Activated CD4-positive, alpha-beta memory T cell treated with anti-CD3 and anti-CD28 coated beads, Interleukin-2, amount 10 ng/mL, durations not matched to agents 7 days and 5 days (primary cell): ENCODE data around the gene PMF1. TPM values are rescaled to one million over a fixed set of nuclear protein-coding genes. Genes with fewer than 3 reads are reported as not detected.

ENCODE experiments used
- CTCF ChIA-PET: fragments of 350-600 bp; sonication (Branson Sonifier 250); formaldehyde crosslinking; loops from one replicate; lab custom pipeline; 2021; ENCODE audit warnings: antibody characterized with exemption, inconsistent platforms; lab: Charles Lee
- POLR2A ChIA-PET: fragments of 350-600 bp; sonication (Branson Sonifier 250); formaldehyde crosslinking; loops from one replicate; lab custom pipeline; 2021; ENCODE audit warnings: antibody characterized with exemption; lab: Charles Lee
- DNase-seq: peaks from one replicate; pipeline ENCODE4 v3.0.0-alpha.2; 2020
- H3K27ac Mint-ChIP-seq: one replicate; pipeline ENCODE4 v1.8.0; 2021; ENCODE audit warnings: mild to moderate bottlenecking, mixed read lengths
- H3K27me3 Mint-ChIP-seq: one replicate; pipeline ENCODE4 v1.8.0; 2021; ENCODE audit warnings: mixed read lengths
- H3K36me3 Mint-ChIP-seq: one replicate; pipeline ENCODE4 v1.8.0; 2021; ENCODE audit warnings: low read depth, mixed read lengths
- H3K4me1 Mint-ChIP-seq: one replicate; pipeline ENCODE4 v1.8.0; 2021; ENCODE audit warnings: mixed read lengths
- H3K4me3 Mint-ChIP-seq: one replicate; pipeline ENCODE4 v1.8.0; 2021; ENCODE audit warnings: mild to moderate bottlenecking, mixed read lengths
- H3K9me3 Mint-ChIP-seq: one replicate; pipeline ENCODE4 v1.8.0; 2021; ENCODE audit warnings: mixed read lengths
- total RNA-seq, 2 experiments: library from RNA; stranded (reverse); gene quantifications; one replicate each; pipeline ENCODE4 v1.2.3, GENCODE V29; 2021

PMF1 gene
- total RNA-seq, 2 experiments from 2014 or later: 65.5 to 67.7 TPM

GRCh38 chr1:156242738-156243137 lies 29.9 kb downstream of the PMF1 start:
- Mint-ChIP-seq H3K36me3 (peaks cover 19% of the 10 kb centered on the region), H3K27ac (no peak overlapping the region), H3K9me3 (no peaks in the 10 kb centered on the region), H3K4me1 (peaks cover 25% of the 10 kb centered on the region), H3K27me3 (no peaks in the 10 kb centered on the region), H3K4me3 (no peak overlapping the region)
- ChIA-PET POLR2A (interaction anchor here (0.8 to 2.4 kb wide), 2 partner anchors 9 to 10 kb away, joined by 4 to 10 read pairs; no protein-coding TSS in a partner anchor), CTCF (interaction anchor here (1.3 kb wide), 1 partner anchor 8 kb away, joined by 3 read pairs; no protein-coding TSS in a partner anchor)
- no peak for DNase-seq

DNA sequence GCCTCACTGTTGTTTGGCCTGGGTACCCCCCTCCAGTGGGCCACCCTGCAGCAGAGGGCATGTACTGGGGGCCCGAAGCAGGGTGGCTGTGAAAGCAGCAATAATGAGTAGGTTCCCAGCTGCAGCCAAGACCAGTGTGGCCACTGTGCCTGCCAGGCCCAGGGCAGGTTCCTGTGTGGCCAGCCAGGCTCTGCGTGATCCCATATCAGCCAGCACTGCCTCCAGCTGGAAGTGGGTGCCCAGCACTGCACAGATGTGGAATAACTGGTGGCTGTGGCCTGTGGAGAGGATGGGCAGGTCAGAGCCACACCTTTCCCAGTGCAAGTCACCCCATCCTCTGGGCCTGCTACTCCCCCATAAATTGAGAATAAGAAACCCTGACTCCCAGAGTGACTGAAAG lies 31.3 kb downstream of the PMF1 start:
- CTCF ChIA-PET: no interaction called here
- Mint-ChIP-seq H3K36me3 (peaks cover 9% of the 10 kb centered on the region), H3K9me3 (no peaks in the 10 kb centered on the region), H3K27ac (no peak overlapping the region), H3K4me1 (peaks cover 25% of the 10 kb centered on the region), H3K27me3 (no peaks in the 10 kb centered on the region), H3K4me3 (no peak overlapping the region)
- POLR2A ChIA-PET: interaction anchor here (1.6 kb wide), 1 partner anchor 36 kb away, joined by 5 read pairs; no protein-coding TSS in a partner anchor
- DNase-seq: no peak

DNA sequence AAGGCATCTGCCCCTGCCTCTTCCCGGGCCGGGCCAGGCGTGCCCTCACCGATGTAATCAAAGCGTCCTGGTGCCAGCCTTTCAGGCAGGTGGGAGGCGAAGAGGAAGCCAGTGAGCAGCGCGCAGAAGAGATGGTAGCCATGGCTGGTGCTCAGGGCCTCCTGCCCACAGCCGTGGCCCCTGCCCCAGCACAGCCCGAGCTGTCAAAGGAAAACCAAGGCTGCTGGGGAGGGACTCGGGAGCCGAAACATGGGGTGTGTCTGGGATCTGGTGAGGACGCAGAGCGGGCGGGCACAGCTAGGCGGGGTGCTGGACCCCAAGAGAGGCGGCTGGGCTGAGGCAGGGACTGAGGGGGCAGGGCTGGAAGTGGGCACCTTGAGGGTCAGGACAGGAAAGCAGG lies 31.9 kb downstream of the PMF1 start:
- Mint-ChIP-seq H3K4me3 (peak overlapping the region; percentile 73), H3K27me3 (no peaks in the 10 kb centered on the region), H3K36me3 (peaks cover 9% of the 10 kb centered on the region), H3K27ac (no peak overlapping the region), H3K4me1 (peaks cover 25% of the 10 kb centered on the region), H3K9me3 (no peaks in the 10 kb centered on the region)
- no peak for DNase-seq
- CTCF ChIA-PET: interaction anchor here (1.0 kb wide), 1 partner anchor 10 kb away, joined by 3 read pairs; no protein-coding TSS in a partner anchor
- POLR2A ChIA-PET: interaction anchor here (0.7 to 2.7 kb wide), 8 partner anchors 11 to 385 kb away, joined by 3 to 13 read pairs (median 4); partner anchors contain the start of genes MEF2D, SMG5 and SYT11

DNA sequence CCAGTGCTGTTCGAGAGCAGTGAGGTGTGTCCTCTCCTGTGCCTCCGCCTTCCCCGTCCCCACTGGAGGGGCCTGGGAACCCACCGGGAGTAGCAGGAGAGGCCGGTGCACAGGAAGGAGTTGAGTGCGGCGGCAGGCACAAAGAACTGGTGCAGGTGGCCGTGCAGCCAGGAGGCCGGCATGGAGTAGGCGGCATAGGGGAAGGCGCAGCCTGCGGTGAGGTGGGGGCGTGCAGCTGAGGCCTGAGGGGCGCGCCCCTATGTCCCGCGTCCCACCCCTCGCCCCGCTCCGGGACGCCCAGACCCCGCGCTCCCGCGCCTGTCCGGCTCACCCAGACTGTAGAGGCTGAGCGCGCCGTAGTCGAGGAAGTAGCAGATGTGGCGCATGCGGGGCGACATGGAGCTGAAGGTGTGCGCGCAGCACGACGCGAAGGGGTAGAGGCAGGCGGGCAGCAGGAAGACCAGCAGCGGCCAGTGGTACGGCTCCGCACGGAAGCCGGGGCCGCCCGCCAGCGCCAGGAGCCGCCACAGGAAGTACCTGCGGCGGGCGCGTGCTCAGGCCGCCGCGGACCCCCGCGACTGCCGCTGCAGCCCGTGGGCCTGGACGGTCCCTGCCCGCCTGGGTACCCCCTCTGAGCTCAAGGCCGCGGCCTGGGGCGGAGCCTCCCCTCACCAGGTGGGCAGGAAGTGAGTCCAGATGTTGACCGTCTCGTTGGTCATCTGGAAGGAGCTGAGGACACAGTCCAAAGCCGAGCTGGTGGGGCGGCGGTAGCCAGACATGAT lies 32.8 kb downstream of the PMF1 start:
- peaks cover 7% of the 10 kb centered on the region for H3K36me3 Mint-ChIP-seq

GRCh38 chr1:156246241-156246780 lies 33.5 kb downstream of the PMF1 start:
- H3K27me3 Mint-ChIP-seq: no peaks in the 10 kb centered on the region
- H3K4me3 Mint-ChIP-seq: peak overlapping the region; percentile 32
- H3K9me3 Mint-ChIP-seq: no peaks in the 10 kb centered on the region
- POLR2A ChIA-PET: interaction anchor here (0.6 to 2.7 kb wide), 15 partner anchors 9 to 387 kb away, joined by 3 to 13 read pairs (median 3); partner anchors contain the start of genes MEF2D, SMG5 and SYT11
- DNase-seq: no peak
- H3K4me1 Mint-ChIP-seq: peaks cover 31% of the 10 kb centered on the region
- CTCF ChIA-PET: interaction anchor here (0.9 to 1.2 kb wide), 4 partner anchors 21 to 105 kb away, joined by 3 to 6 read pairs (median 4); no protein-coding TSS in a partner anchor
- H3K27ac Mint-ChIP-seq: peak overlapping the region; percentile 18
- H3K36me3 Mint-ChIP-seq: peaks cover 8% of the 10 kb centered on the region

More for the DNA sequence above, 32.8 kb downstream of the PMF1 start:
- no peaks in the 10 kb centered on the region for H3K9me3 Mint-ChIP-seq
- no peaks in the 10 kb centered on the region for H3K27me3 Mint-ChIP-seq
- ChIA-PET CTCF (interaction anchor here (1.0 to 1.2 kb wide), 3 partner anchors 11 to 104 kb away, joined by 3 to 6 read pairs (median 3); no protein-coding TSS in a partner anchor), POLR2A (interaction anchor here (0.6 to 2.7 kb wide), 16 partner anchors 10 to 386 kb away, joined by 3 to 13 read pairs (median 3); partner anchors contain the start of genes MEF2D, SMG5 and SYT11)
- peaks cover 27% of the 10 kb centered on the region for H3K4me1 Mint-ChIP-seq
- DNase-seq: peak; percentile 57
- H3K4me3 Mint-ChIP-seq: peak overlapping the region; percentile 73
- H3K27ac Mint-ChIP-seq: peak overlapping the region; percentile 40

DNA sequence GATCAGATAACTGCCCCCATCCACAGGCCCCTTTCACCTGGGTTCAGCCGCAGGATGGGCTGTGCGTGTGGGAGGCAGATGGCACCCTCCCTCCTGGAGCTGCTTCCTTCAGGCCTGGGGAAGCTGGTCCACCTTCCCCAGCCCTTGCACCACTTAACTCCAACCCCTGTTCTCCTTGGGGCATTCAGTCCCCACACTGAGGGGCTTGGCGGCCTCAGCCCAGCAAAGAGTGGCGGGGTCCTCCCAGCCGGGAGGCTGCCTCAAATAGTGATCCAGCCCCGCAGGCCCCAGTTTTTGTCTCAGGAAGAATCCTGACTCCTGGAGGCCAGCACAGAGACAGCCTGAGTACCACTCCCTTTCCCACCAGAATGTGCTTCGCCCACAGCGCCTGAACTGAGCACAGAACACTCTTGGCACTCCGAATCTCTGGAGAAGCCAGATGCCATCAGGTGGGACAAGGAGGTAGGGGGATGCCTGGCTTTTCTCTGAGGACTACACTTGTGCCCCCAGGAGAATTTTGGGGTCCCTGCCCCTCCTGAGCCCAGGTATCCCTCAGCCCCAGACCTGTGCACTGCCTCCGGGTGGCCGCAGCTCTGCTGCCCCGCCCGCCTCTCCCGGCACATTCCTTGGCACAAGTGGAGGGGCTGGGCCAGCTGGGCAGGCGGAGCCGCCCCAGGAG lies 34.1 kb downstream of the PMF1 start:
- POLR2A ChIA-PET: interaction anchor here (1.0 to 2.7 kb wide), 4 partner anchors 11 to 133 kb away, joined by 3 to 13 read pairs (median 4); partner anchors contain the start of genes PMF1 and SMG5
- H3K4me1 Mint-ChIP-seq: peaks cover 37% of the 10 kb centered on the region
- no peak for DNase-seq
- no peaks in the 10 kb centered on the region for H3K27me3 Mint-ChIP-seq
- H3K4me3 Mint-ChIP-seq: no peak overlapping the region
- peaks cover 12% of the 10 kb centered on the region for H3K36me3 Mint-ChIP-seq
- H3K9me3 Mint-ChIP-seq: no peaks in the 10 kb centered on the region
- no peak overlapping the region for H3K27ac Mint-ChIP-seq
- CTCF ChIA-PET: interaction anchor here (0.9 to 1.0 kb wide), 2 partner anchors 22 to 24 kb away, joined by 3 to 5 read pairs; no protein-coding TSS in a partner anchor

DNA sequence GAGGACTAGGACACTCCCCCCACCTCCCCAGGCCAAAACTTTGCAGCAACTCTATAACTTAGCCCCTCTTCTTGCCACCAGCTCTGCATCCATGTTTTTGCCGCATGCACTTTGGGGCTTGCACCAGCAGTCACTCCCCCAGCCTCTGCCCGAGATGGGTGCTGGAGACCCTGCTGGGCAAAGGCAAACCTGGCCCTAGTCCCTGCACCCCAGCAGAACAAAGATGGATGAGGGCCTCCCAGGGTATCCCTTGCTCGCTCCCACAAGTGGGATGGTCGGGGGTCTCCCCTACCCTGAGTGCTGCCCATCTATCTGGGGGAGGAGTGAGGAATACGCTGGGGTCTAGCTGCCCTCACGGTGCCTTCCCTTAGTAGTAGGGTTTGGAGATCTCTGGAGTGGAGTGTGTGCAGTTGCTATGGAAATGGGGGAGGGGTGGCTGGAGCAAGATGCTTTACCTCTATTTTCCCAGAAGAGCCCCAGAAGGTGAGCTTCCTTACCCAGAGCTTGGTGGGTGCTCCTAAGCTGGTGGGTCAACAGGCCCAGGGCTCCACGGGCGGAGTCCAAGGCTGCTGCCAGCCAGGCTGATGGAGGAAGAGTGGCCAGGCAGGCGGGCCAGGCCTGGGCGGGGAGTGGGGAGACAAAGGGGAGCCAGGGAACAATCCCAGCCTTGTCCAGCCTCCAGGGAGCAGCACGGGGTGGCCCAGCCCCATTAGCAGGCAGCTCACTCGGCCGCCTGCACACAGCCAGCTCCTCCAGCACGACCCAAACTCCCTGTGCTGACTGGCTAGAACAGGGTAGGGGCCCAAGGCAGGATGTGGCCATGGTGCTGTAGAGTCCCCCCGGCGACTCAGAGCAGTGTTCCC lies 34.9 kb downstream of the PMF1 start, which contains the start of gene PAQR6:
Gene PAQR6 (minus strand): TSS at position 597 of the 863 bp plus-strand sequence. CDS start 1,325 bp downstream, outside the sequence.
- no peaks in the 10 kb centered on the region for H3K9me3 Mint-ChIP-seq

DNA sequence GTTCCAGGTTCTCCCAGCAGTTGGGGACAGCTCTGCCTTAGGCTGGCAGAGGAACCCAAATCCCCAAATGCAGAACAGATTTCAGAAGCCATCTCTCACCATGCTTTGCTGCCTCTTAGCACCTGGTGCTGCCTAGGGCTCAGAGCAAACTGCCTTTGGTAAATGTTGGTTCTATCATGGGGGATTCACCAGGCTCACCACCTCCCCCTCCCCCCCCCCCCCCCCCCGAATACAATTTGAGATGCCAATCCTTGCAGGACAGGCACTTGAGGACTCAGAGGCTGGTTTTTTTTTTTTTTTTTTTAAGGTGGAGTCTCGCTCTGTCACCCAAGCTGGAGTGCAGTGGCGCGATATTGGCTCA lies 35.5 kb downstream of the PMF1 start:
- Mint-ChIP-seq H3K27me3 (no peaks in the 10 kb centered on the region), H3K27ac (no peak overlapping the region), H3K36me3 (peaks cover 20% of the 10 kb centered on the region), H3K9me3 (no peaks in the 10 kb centered on the region), H3K4me3 (no peak overlapping the region), H3K4me1 (peaks cover 44% of the 10 kb centered on the region)
- CTCF ChIA-PET: no interaction called here
- POLR2A ChIA-PET: interaction anchor here (1.0 kb wide), 1 partner anchor 22 kb away, joined by 3 read pairs; no protein-coding TSS in a partner anchor
- no peak for DNase-seq

More for the DNA sequence above, 34.9 kb downstream of the PMF1 start, which contains the start of gene PAQR6:
- Mint-ChIP-seq H3K4me1 (peaks cover 42% of the 10 kb centered on the region), H3K4me3 (no peak within 1 kb of the TSS), H3K36me3 (peaks cover 14% of the 10 kb centered on the region), H3K27me3 (no peaks in the 10 kb centered on the region), H3K27ac (no peak within 1 kb of the TSS)
- CTCF ChIA-PET: no interaction called here
- POLR2A ChIA-PET: interaction anchor here (0.8 to 1.0 kb wide), 3 partner anchors 21 to 35 kb away, joined by 3 to 4 read pairs (median 3); partner anchors contain the start of genes PMF1 and SMG5
- DNase-seq: no peak

GRCh38 chr1:156249593-156249992 lies 36.8 kb downstream of the PMF1 start:
- H3K4me3 Mint-ChIP-seq: no peak overlapping the region
- CTCF ChIA-PET: no interaction called here
- H3K9me3 Mint-ChIP-seq: no peaks in the 10 kb centered on the region
- no peak overlapping the region for H3K27ac Mint-ChIP-seq
- H3K36me3 Mint-ChIP-seq: peaks cover 28% of the 10 kb centered on the region
- no peak for DNase-seq
- POLR2A ChIA-PET: interaction anchor here (1.2 kb wide), 1 partner anchor 16 kb away, joined by 3 read pairs; no protein-coding TSS in a partner anchor
- no peaks in the 10 kb centered on the region for H3K27me3 Mint-ChIP-seq
- H3K4me1 Mint-ChIP-seq: peaks cover 41% of the 10 kb centered on the region

DNA sequence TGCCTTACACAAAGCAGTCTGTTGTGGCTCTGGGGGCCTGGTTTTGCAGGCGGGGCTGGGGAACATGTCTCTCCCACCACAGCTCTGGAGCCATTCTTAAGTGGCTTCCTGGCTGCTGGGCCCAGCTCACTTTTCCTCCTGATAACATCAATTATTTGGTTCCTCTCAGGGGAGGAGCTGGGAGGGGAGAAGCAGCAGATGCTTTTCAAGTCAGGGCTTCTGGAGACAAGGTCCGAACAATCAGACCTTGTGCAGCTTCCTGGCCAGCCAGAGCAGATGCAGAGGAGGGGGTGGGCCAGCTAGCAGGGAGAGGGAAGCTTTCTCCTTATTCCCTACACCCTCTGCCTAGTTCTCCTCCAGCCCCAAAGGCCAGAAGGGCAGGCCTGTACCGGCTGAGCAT lies 38.7 kb downstream of the PMF1 start:
- no peak overlapping the region for H3K4me3 Mint-ChIP-seq
- no peak for DNase-seq
- ChIA-PET POLR2A (interaction anchor here (0.9 to 2.2 kb wide), 7 partner anchors 8 to 39 kb away, joined by 3 to 12 read pairs (median 5); partner anchors contain the start of genes BGLAP, PMF1, SMG5 and TMEM79), CTCF (interaction anchor here (1.2 to 1.5 kb wide), 5 partner anchors 9 to 185 kb away, joined by 3 to 4 read pairs (median 3); partner anchors contain the start of gene BGLAP)
- H3K4me1 Mint-ChIP-seq: peaks cover 25% of the 10 kb centered on the region
- no peaks in the 10 kb centered on the region for H3K9me3 Mint-ChIP-seq
- peaks cover 36% of the 10 kb centered on the region for H3K36me3 Mint-ChIP-seq
- H3K27me3 Mint-ChIP-seq: no peaks in the 10 kb centered on the region
- peak overlapping the region; percentile 64 for H3K27ac Mint-ChIP-seq

DNA sequence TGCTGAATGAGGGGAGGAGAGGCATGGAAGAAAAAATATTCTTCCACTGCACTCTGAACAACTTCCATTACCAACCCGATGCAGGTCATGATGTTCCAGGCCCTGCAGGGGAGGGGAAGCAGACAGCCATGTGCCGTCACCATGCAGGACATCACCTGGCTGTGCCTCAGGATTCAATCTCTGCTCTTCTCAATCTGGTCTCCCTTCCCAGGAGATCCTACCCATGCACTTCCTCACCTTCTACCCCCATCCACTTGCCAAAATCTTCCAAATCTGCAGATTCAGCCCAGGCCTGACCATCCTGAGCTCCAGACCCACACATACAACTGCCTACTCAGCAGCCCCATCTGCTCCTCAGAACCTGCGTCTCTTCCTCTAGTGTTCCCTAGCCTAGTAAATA lies 40.8 kb downstream of the PMF1 start:
- ChIA-PET CTCF (no interaction called here), POLR2A (interaction anchor here (1.1 to 2.0 kb wide), 4 partner anchors 8 to 142 kb away, joined by 3 to 5 read pairs (median 4); partner anchors contain the start of gene SMG5)
- H3K9me3 Mint-ChIP-seq: no peaks in the 10 kb centered on the region
- no peak overlapping the region for H3K4me3 Mint-ChIP-seq
- H3K4me1 Mint-ChIP-seq: peaks cover 34% of the 10 kb centered on the region
- DNase-seq: no peak
- peaks cover 53% of the 10 kb centered on the region for H3K36me3 Mint-ChIP-seq
- no peak overlapping the region for H3K27ac Mint-ChIP-seq
- H3K27me3 Mint-ChIP-seq: no peaks in the 10 kb centered on the region
